ENCODE measurements around the gene C1QTNF9. TPM values are rescaled to one million over a fixed set of nuclear protein-coding genes. Genes with fewer than 3 reads are reported as not detected.

C1QTNF9 gene
- total and polyA plus RNA-seq, 2 experiments from 2014 or later = not detected

DNA sequence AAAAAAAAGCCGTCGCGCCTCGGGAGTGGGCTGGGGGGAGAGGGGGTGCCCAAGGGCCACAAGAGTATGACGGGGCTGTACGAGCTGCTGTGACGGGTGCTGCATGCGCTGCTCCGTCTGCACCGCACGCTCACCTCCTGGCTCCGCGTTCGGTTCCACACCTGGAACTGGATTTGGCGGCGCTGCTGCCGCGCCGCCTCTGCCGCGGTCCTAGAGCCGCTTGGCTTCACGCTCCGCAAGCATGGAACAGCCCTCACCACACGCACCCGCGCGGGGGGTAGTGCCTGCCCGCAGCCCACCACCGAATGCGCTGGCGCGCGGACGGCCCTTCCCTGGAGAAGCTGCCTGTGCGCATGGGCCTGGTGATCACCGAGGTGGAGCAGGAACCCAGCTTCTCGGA lies 18.8 kb downstream of the C1QTNF9 start:
- no peaks in the 10 kb centered on the region for H3K9me2 ChIP-seq (replicated peaks; ENCODE audit: insufficient read depth)
- H3K27ac ChIP-seq = no peak overlapping the region
- no peak overlapping the region for H3K4me2 ChIP-seq
- no peaks in the 10 kb centered on the region for H3K9me3 ChIP-seq (ENCODE audit: low read depth)
- no peaks in the 10 kb centered on the region for H4K20me1 ChIP-seq (ENCODE audit: insufficient read depth, poor library complexity, severe bottlenecking)
- no peak for DNase-seq (ENCODE audit: low spot score)
- H3K27me3 ChIP-seq = no peaks in the 10 kb centered on the region
- no peak overlapping the region for H2AFZ ChIP-seq
- H3K4me3 ChIP-seq = no peak overlapping the region
- no peaks in the 10 kb centered on the region for H3K4me1 ChIP-seq (ENCODE audit: insufficient read depth)
- TF ChIP-seq, protein P1, sequence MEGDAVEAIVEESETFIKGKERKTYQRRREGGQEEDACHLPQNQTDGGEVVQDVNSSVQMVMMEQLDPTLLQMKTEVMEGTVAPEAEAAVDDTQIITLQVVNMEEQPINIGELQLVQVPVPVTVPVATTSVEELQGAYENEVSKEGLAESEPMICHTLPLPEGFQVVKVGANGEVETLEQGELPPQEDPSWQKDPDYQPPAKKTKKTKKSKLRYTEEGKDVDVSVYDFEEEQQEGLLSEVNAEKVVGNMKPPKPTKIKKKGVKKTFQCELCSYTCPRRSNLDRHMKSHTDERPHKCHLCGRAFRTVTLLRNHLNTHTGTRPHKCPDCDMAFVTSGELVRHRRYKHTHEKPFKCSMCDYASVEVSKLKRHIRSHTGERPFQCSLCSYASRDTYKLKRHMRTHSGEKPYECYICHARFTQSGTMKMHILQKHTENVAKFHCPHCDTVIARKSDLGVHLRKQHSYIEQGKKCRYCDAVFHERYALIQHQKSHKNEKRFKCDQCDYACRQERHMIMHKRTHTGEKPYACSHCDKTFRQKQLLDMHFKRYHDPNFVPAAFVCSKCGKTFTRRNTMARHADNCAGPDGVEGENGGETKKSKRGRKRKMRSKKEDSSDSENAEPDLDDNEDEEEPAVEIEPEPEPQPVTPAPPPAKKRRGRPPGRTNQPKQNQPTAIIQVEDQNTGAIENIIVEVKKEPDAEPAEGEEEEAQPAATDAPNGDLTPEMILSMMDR (IDR thresholded peaks at IDR 0.05; ENCODE audit: poor library complexity) = no peak
- TF ChIP-seq EZH2phosphoT487 (IDR thresholded peaks at IDR 0.05; ENCODE audit: low read depth, severe bottlenecking, unreplicated experiment) = no peak
- TF ChIP-seq EZH2 (IDR thresholded peaks at IDR 0.05; ENCODE audit: borderline replicate concordance) = no peak
- WGBS (ENCODE audit: low lambda C conversion rate, missing lambda C conversion rate) = 98% methylated on average over 35 of the region's 38 CpGs
- no peaks in the 10 kb centered on the region for H3K79me2 ChIP-seq
- H3K36me3 ChIP-seq (replicated peaks; ENCODE audit: insufficient read depth, low read depth) = no peaks in the 10 kb centered on the region

- no peak for DNase-seq (ENCODE audit: low spot score)
- no peak overlapping the region for H3K4me2 ChIP-seq
- no peak overlapping the region for H2AFZ ChIP-seq
- no peak overlapping the region for H3K27ac ChIP-seq
- no peaks in the 10 kb centered on the region for H3K79me2 ChIP-seq
- H3K9me3 ChIP-seq (ENCODE audit: low read depth) = no peaks in the 10 kb centered on the region
- TF ChIP-seq EZH2 (IDR thresholded peaks at IDR 0.05; ENCODE audit: borderline replicate concordance) (no peak), EZH2phosphoT487 (IDR thresholded peaks at IDR 0.05; ENCODE audit: low read depth, severe bottlenecking, unreplicated experiment) (no peak)
- TF ChIP-seq, protein P1 (IDR thresholded peaks at IDR 0.05; ENCODE audit: poor library complexity) = no peak
- no peaks in the 10 kb centered on the region for H4K20me1 ChIP-seq (ENCODE audit: insufficient read depth, poor library complexity, severe bottlenecking)
- H3K4me3 ChIP-seq = no peak overlapping the region
- 95% methylated on average over 33 of the region's 36 CpGs for WGBS (ENCODE audit: low lambda C conversion rate, missing lambda C conversion rate)
- no peaks in the 10 kb centered on the region for H3K9me2 ChIP-seq (replicated peaks; ENCODE audit: insufficient read depth)
- H3K27me3 ChIP-seq = no peaks in the 10 kb centered on the region
- no peaks in the 10 kb centered on the region for H3K4me1 ChIP-seq (ENCODE audit: insufficient read depth)
- no peaks in the 10 kb centered on the region for H3K36me3 ChIP-seq (replicated peaks; ENCODE audit: insufficient read depth, low read depth)
These were observed 29.3 kb downstream of the C1QTNF9 start for GRCh38 chr13:24338721-24339120.

DNA sequence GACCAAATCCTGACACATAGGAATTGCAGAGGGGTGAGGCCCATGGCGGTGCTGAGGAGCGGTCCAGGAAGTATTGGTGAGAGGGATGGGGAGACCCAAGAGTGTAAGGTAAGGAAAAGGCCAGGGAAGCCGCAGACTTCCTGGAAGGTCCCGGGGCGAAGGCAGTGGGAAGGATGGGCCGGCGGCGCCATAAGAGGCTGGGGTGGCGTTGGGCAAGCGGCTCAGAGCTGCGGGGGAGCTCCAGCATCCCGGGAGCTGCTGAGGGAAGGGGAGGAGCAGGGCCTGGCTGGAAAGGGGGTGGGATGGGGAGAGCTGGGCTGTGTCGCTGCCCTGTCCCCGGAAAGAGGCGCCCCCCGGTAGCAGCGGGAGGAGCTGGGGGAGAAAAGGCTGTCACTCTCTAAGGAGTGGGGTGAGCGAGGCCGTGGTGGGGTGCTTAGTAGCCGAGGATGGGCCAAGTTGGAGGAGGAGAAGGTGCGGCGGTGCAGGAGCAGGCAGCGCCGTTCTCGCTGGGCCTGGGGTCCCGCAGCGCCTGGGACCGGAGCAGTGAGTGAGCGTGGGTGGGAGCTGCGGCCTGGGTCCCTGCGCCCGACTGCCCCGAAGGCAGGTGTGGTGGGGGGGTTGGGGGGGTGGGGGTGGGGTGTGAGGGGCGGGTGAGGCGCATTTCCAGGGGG lies 30.7 kb downstream of the C1QTNF9 start:
- WGBS (ENCODE audit: low lambda C conversion rate, missing lambda C conversion rate) = 98% methylated on average over 12 of the region's 35 CpGs
- DNase-seq (ENCODE audit: low spot score) = no peak
- TF ChIP-seq, protein P1 (IDR thresholded peaks at IDR 0.05; ENCODE audit: poor library complexity) = no peak
- TF ChIP-seq EZH2phosphoT487 (IDR thresholded peaks at IDR 0.05; ENCODE audit: low read depth, severe bottlenecking, unreplicated experiment) = no peak
- no peak for TF ChIP-seq EZH2 (IDR thresholded peaks at IDR 0.05; ENCODE audit: borderline replicate concordance)

More for the DNA sequence above, 30.7 kb downstream of the C1QTNF9 start:
- Histone ChIP-seq H3K4me3 (no peak overlapping the region), H4K20me1 (ENCODE audit: insufficient read depth, poor library complexity, severe bottlenecking) (no peaks in the 10 kb centered on the region), H3K36me3 (replicated peaks; ENCODE audit: insufficient read depth, low read depth) (no peaks in the 10 kb centered on the region), H3K27ac (no peak overlapping the region), H2AFZ (no peak overlapping the region), H3K79me2 (no peaks in the 10 kb centered on the region), H3K9me2 (replicated peaks; ENCODE audit: insufficient read depth) (no peaks in the 10 kb centered on the region), H3K27me3 (no peaks in the 10 kb centered on the region), H3K4me1 (ENCODE audit: insufficient read depth) (no peaks in the 10 kb centered on the region), H3K4me2 (no peak overlapping the region), H3K9me3 (ENCODE audit: low read depth) (no peaks in the 10 kb centered on the region)
